Measurements from ENCODE around the gene CHP1. TPM values are rescaled to one million over a fixed set of nuclear protein-coding genes. Genes with fewer than 3 reads are reported as not detected.

CHP1 gene
- total RNA-seq, 1 experiment from 2014 or later: 76.5 TPM

DNA sequence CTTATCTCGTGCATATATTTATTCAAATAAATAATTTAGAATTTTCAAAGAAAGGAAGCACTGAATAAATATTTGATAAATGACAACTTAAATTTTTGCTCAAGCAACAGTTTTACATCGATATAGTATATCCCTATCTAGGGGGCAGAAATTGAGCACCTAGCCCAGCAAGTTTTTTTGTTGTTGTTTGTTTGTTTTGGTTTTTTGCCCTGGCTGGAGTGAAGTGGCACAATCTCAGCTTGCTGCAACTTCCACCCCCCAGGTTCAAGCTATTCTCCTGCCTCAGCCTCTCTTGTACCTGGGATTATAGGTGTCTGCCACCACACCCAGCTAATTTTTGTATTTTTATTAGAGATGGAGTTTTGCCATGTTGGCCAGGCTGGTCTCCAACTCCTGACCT is 58.9 kb downstream of the CHP1 start:
- CTCF ChIA-PET: no interaction called here
- Mint-ChIP-seq H3K27me3 (ENCODE audit: low read depth) (no peaks in the 10 kb centered on the region), H3K4me1 (peaks cover 17% of the 10 kb centered on the region), H3K9me3 (no peaks in the 10 kb centered on the region), H3K36me3 (peaks cover 55% of the 10 kb centered on the region), H3K4me3 (no peak overlapping the region), H3K27ac (no peak overlapping the region)
- DNase-seq (ENCODE audit: low spot score): no peak
- POLR2A ChIA-PET: no interaction called here
- ATAC-seq: no peak
- TF ChIP-seq, protein P1, sequence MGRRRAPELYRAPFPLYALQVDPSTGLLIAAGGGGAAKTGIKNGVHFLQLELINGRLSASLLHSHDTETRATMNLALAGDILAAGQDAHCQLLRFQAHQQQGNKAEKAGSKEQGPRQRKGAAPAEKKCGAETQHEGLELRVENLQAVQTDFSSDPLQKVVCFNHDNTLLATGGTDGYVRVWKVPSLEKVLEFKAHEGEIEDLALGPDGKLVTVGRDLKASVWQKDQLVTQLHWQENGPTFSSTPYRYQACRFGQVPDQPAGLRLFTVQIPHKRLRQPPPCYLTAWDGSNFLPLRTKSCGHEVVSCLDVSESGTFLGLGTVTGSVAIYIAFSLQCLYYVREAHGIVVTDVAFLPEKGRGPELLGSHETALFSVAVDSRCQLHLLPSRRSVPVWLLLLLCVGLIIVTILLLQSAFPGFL (CRISPR knock-in tag; IDR thresholded peaks at IDR 0.05; ENCODE audit: borderline replicate concordance): no peak
- TF ChIP-seq, protein P2, sequence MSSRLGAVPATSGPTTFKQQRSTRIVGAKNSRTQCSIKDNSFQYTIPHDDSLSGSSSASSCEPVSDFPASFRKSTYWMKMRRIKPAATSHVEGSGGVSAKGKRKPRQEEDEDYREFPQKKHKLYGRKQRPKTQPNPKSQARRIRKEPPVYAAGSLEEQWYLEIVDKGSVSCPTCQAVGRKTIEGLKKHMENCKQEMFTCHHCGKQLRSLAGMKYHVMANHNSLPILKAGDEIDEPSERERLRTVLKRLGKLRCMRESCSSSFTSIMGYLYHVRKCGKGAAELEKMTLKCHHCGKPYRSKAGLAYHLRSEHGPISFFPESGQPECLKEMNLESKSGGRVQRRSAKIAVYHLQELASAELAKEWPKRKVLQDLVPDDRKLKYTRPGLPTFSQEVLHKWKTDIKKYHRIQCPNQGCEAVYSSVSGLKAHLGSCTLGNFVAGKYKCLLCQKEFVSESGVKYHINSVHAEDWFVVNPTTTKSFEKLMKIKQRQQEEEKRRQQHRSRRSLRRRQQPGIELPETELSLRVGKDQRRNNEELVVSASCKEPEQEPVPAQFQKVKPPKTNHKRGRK (CRISPR knock-in tag; IDR thresholded peaks at IDR 0.05; ENCODE audit: borderline replicate concordance): no peak

- ChIA-PET CTCF (interaction anchor here (0.7 kb wide), 1 partner anchor 284 kb away, joined by 3 read pairs; no protein-coding TSS in a partner anchor), POLR2A (no interaction called here)
- ATAC-seq: no peak
Observed at GRCh38 chr15:41291065-41291631, 60.1 kb downstream of the CHP1 start.

GRCh38 chr15:41292521-41292920 is 61.5 kb downstream of the CHP1 start:
- Mint-ChIP-seq H3K27me3 (ENCODE audit: low read depth) (no peaks in the 10 kb centered on the region), H3K36me3 (peaks cover 47% of the 10 kb centered on the region), H3K27ac (peak overlapping the region; percentile 89), H3K4me3 (no peak overlapping the region), H3K9me3 (no peaks in the 10 kb centered on the region), H3K4me1 (peaks cover 2% of the 10 kb centered on the region; the same call in 1 of the 2 replicates)
- ChIA-PET POLR2A (interaction anchor here (0.6 kb wide), 1 partner anchor 381 kb away, joined by 3 read pairs; no protein-coding TSS in a partner anchor), CTCF (no interaction called here)
- DNase-seq (ENCODE audit: low spot score): no peak
- ATAC-seq: no peak
- TF ChIP-seq ZNF219 (CRISPR knock-in tag; IDR thresholded peaks at IDR 0.05; ENCODE audit: borderline replicate concordance): no peak
- no peak for TF ChIP-seq HMGXB4 (CRISPR knock-in tag; IDR thresholded peaks at IDR 0.05)
- no peak for TF ChIP-seq ELF4 (CRISPR knock-in tag; IDR thresholded peaks at IDR 0.05; ENCODE audit: low read depth)
- TF ChIP-seq MAX (CRISPR knock-in tag; IDR thresholded peaks at IDR 0.05): no peak
- TF ChIP-seq ZNF317 (CRISPR knock-in tag; IDR thresholded peaks at IDR 0.05; ENCODE audit: borderline replicate concordance, low read depth): no peak
- TF ChIP-seq TCF7 (CRISPR knock-in tag; IDR thresholded peaks at IDR 0.05; ENCODE audit: low read depth): no peak
- no peak for TF ChIP-seq CBFB (CRISPR knock-in tag; IDR thresholded peaks at IDR 0.05; ENCODE audit: low read depth)
- TF ChIP-seq RORB (CRISPR knock-in tag; IDR thresholded peaks at IDR 0.05): no peak
- no peak for TF ChIP-seq FOXK1 (CRISPR knock-in tag; IDR thresholded peaks at IDR 0.05)
- no peak for TF ChIP-seq EMX1 (CRISPR knock-in tag; IDR thresholded peaks at IDR 0.05)
- TF ChIP-seq RELA (CRISPR knock-in tag; IDR thresholded peaks at IDR 0.05; ENCODE audit: borderline replicate concordance): no peak

More at GRCh38 chr15:41291065-41291631, 60.1 kb downstream of the CHP1 start:
- TF ChIP-seq, protein P3, sequence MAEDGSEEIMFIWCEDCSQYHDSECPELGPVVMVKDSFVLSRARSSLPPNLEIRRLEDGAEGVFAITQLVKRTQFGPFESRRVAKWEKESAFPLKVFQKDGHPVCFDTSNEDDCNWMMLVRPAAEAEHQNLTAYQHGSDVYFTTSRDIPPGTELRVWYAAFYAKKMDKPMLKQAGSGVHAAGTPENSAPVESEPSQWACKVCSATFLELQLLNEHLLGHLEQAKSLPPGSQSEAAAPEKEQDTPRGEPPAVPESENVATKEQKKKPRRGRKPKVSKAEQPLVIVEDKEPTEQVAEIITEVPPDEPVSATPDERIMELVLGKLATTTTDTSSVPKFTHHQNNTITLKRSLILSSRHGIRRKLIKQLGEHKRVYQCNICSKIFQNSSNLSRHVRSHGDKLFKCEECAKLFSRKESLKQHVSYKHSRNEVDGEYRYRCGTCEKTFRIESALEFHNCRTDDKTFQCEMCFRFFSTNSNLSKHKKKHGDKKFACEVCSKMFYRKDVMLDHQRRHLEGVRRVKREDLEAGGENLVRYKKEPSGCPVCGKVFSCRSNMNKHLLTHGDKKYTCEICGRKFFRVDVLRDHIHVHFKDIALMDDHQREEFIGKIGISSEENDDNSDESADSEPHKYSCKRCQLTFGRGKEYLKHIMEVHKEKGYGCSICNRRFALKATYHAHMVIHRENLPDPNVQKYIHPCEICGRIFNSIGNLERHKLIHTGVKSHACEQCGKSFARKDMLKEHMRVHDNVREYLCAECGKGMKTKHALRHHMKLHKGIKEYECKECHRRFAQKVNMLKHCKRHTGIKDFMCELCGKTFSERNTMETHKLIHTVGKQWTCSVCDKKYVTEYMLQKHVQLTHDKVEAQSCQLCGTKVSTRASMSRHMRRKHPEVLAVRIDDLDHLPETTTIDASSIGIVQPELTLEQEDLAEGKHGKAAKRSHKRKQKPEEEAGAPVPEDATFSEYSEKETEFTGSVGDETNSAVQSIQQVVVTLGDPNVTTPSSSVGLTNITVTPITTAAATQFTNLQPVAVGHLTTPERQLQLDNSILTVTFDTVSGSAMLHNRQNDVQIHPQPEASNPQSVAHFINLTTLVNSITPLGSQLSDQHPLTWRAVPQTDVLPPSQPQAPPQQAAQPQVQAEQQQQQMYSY (CRISPR knock-in tag; IDR thresholded peaks at IDR 0.05): no peak
- TF ChIP-seq FOXJ3 (CRISPR knock-in tag; IDR thresholded peaks at IDR 0.05; ENCODE audit: borderline replicate concordance) (no peak), ZNF121 (CRISPR knock-in tag; IDR thresholded peaks at IDR 0.05) (peak; percentile 67; the same call in 1 of the 2 replicates)
- TF ChIP-seq, protein P4, sequence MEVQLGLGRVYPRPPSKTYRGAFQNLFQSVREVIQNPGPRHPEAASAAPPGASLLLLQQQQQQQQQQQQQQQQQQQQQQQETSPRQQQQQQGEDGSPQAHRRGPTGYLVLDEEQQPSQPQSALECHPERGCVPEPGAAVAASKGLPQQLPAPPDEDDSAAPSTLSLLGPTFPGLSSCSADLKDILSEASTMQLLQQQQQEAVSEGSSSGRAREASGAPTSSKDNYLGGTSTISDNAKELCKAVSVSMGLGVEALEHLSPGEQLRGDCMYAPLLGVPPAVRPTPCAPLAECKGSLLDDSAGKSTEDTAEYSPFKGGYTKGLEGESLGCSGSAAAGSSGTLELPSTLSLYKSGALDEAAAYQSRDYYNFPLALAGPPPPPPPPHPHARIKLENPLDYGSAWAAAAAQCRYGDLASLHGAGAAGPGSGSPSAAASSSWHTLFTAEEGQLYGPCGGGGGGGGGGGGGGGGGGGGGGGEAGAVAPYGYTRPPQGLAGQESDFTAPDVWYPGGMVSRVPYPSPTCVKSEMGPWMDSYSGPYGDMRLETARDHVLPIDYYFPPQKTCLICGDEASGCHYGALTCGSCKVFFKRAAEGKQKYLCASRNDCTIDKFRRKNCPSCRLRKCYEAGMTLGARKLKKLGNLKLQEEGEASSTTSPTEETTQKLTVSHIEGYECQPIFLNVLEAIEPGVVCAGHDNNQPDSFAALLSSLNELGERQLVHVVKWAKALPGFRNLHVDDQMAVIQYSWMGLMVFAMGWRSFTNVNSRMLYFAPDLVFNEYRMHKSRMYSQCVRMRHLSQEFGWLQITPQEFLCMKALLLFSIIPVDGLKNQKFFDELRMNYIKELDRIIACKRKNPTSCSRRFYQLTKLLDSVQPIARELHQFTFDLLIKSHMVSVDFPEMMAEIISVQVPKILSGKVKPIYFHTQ (CRISPR knock-in tag; IDR thresholded peaks at IDR 0.05): no peak
- no peak overlapping the region for H3K4me3 Mint-ChIP-seq
- DNase-seq (ENCODE audit: low spot score): no peak
- H3K27me3 Mint-ChIP-seq (ENCODE audit: low read depth): no peaks in the 10 kb centered on the region
- peaks cover 8% of the 10 kb centered on the region for H3K4me1 Mint-ChIP-seq
- H3K9me3 Mint-ChIP-seq: no peaks in the 10 kb centered on the region
- peaks cover 52% of the 10 kb centered on the region for H3K36me3 Mint-ChIP-seq
- no peak overlapping the region for H3K27ac Mint-ChIP-seq
